Stimulated activated CD8-positive, alpha-beta memory T cell treated with anti-CD3 and anti-CD28 coated beads, Interleukin-4, amount 100 ng/mL, for 4 hours (primary cell): ENCODE results near the gene HM13.
A peak's percentile ranks its signal among the peaks of the same experiment; 100 is the strongest.
"Not testable (repeated sequence)": the region's sequence is repeated elsewhere in the genome, so short reads cannot be mapped to it uniquely, and the experiment has no call there.

ENCODE experiments used
- DNase-seq, 2 donors: peaks; one replicate each; pipeline ENCODE4 v3.0.0-alpha.2; 2020; ENCODE audit warnings: low read depth in 2 of 2, low spot score in 1 of 2

The HM13 gene

DNA sequence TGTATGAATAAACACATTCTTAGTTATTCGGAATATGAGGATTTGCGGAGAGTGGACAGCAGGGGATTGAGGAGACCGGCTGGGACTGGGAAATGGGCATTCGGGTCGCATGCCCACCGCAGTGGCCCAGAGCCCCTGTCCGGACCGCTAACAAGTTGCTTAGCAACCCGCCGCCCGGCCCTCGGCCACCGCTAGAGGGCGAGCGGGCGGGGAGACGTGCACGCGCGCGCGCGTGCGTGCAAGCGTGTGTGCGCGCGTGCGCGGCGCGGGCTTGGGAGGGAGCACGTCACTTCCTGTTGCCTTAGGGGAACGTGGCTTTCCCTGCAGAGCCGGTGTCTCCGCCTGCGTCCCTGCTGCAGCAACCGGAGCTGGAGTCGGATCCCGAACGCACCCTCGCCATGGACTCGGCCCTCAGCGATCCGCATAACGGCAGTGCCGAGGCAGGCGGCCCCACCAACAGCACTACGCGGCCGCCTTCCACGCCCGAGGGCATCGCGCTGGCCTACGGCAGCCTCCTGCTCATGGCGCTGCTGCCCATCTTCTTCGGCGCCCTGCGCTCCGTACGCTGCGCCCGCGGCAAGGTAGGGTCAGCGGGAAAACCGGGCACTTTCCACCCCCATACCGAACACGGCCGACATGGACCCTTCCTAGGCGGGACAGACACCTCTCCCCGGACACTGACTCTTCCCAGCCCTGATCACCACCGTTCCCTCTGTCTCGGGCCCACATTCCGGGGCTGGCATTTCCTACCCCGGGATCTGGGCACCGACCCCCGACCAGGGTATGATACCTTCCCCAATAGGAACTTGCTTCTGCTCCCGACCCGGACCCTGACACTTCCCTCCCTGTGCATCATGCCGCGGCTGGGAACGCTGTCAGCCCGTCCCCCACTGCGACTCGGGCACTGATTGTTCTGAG is at the start of gene HM13:
TSS of gene HM13 (plus strand) at position 289 of the 918 bp plus-strand sequence. CDS start at position 399, 110 bp downstream.
- peak; percentile 75 to 77 for DNase-seq

GRCh38 chr20:31470946-31471345 is 43.3 kb upstream of the HM13 start:
- not testable (repeated sequence) for DNase-seq

DNA sequence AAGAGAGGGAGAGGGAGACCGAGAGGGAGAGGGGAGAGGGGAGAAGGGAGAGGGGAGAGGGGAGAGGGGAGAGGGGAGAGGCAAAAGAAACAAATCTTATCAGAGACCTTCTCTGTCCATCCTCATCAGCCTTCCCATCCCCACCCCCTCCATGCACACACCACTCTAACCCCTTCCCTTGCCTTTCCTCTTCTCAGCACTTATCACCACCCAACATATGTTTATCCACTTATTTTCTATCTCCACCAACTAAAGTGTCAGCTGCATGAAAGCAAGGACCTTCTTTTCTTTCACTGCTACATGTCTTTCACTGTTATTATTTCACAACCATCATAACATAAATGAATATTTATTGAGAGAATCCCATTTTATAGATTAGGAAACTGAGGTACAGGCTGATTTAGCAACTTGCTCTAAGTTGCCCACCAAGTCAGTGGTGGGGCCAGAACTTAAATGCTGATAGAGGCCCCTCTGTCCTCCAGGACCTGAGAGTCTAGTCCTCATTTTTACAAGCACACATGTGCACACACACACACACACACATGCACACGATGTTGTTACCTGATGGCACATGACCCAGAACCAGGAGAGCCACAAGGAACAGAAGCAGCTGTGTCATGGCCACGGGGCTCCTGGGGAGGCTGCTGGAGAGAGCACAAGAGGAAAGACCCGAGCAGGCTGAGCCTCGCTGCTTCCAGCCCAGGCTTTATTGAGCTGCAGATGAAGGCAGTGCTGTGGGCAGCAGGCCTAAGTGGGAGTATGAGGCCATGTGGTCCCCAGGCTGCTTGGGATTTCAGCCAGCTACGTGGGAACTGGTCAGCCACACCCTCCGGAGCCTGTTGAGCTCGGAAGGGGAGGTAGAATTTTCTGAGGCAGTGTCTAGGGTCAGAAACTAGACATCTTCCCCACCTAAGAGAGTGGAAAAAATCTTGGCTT is 41.6 kb upstream of the HM13 start:
- DNase-seq, result no peak

DNA sequence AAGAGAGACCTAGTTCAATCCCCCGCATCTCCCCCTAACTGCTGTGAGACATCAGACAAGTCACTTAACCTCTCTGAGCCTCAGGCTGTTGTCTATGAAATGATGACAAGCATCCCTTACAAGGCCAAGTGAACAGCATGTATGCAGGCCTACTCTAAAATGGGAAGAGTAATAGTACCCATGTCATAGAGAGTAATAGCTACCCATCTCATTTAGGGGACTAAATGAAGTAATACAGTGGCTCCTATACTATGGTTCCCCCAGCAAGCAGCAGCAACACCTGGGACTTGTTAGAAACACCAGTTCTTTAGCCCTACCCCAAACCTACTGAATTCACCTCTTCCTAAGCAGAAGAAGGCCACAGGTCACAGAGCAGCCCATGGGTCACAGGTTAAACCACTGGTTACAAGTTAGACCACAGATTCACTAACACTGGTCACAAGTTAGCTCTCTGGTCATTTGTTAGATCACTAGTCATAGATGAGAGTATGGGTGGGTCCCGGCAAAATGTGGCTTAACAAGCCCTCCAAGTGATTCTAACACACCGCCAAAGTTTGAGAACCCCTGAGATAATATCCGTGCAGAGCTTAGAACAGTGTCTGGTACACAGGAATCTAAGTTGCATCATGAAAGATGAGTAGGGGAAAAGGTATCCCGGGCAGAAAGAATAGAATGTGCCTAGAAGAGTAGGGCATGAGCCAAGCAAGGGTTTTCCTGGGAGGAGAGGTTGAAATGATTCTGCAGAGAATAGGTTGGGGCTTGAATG is 40.7 kb upstream of the HM13 start:
- DNase-seq, result no peak

- no peak for DNase-seq
Measured at GRCh38 chr20:31474097-31474436, 40.2 kb upstream of the HM13 start.

DNA sequence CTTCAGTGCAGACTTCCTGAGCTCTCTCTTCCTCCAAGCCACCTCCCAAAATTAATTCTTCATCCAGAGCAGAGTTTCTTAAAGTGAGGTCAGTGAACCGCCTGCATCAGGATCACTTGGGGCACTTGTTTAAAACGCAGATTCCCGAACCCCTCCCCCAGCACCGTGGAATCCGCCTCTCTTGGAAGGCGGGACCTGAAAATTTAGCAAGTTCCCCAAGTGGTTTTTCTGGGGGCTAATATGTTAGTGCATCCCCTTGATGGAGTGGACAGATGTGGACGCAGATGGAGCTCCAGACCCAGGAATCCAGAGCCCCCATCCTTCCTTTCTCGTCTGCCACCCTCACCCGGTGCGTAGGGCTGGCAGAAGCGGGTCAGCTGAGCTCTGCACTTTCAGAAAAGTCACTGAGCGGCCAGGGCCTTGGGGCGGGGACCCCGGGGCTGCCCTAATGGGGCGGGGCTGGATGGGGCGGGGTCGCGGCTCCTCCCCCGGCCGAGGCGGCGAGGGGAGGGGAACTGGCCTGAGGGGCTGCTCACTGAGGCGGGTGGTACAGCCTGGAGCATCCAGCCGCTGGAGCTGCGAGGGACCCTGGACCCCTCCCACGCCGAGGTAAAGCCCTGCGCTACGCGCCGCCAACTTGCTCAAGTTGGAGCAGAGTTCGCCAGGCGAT is 39.3 kb upstream of the HM13 start, which contains the start of the genes DEFB124 and REM1:
TSS of gene DEFB124 (minus strand) at position 370 of the 670 bp plus-strand sequence. CDS start 2,114 bp downstream, outside the sequence.
TSS of gene REM1 (plus strand) at position 531 of the 670 bp plus-strand sequence. CDS start 1,158 bp downstream, outside the sequence.
- no peak for DNase-seq

GRCh38 chr20:31475472-31476293 is 38.6 kb upstream of the HM13 start:
- DNase-seq, result no peak

DNA sequence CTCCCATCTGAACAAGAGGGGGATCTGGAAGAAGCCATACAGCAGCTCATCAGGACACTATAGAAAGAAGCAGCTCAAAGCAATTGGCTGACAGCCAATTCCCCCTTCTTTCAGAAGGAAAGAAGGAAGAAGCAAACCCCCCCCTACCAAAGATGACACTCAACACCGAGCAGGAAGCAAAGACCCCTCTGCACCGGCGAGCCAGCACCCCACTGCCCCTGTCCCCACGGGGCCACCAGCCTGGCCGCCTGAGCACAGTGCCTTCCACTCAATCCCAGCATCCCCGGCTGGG is 38.0 kb upstream of the HM13 start:
- DNase-seq, result no peak

DNA sequence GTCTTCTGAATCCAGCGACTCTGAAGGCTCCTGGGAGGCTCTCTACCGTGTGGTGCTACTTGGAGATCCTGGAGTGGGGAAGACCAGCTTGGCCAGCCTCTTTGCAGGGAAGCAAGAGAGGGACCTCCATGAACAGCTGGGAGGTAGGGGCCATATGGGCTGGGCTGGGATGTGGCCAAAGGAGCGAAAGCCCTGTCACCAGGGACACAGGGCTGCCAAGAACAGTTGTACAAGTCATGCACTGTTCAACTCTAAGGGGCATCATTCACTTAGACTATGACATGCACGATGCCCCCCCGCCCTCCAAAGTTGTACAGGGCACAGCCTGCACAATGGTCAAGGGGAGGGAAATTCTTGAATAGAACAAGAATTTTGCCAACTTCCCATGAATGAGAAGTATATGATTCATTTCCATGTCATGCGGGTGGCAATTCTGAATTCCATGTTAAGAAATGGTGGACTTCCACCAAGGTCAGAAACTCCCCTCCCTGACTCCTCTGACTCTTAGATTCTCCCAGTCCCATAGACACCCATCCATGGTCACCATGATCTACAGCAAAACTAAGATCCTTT is 37.5 kb upstream of the HM13 start:
- DNase-seq, result no peak

- no peak for DNase-seq
Measured at GRCh38 chr20:31484001-31484400, 30.2 kb upstream of the HM13 start.

GRCh38 chr20:31485450-31486339 is 28.5 kb upstream of the HM13 start:
- DNase-seq, result no peak

GRCh38 chr20:31488115-31488514 is 26.1 kb upstream of the HM13 start:
- no peak for DNase-seq

- DNase-seq, result no peak
Measured at GRCh38 chr20:31489152-31489551, 25.1 kb upstream of the HM13 start.

DNA sequence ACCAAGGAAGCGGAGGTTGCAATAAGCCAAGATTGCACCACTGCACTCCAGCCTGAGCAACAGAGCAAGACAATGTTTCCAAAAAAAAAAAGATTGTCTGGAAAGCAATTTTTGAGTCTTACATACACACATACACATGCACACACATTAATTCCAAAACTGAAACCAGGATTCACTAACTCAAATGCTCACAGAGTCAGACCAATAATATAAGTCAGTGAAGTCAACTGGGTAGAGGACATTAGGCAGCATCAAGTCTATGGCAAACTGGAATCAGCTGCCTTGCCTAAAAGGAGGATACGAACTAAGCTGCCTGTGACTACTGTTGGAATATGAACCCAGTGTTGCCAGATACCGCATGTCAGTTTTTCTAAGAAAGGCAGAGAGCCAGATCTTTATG is 23.5 kb upstream of the HM13 start:
- no peak for DNase-seq

DNA sequence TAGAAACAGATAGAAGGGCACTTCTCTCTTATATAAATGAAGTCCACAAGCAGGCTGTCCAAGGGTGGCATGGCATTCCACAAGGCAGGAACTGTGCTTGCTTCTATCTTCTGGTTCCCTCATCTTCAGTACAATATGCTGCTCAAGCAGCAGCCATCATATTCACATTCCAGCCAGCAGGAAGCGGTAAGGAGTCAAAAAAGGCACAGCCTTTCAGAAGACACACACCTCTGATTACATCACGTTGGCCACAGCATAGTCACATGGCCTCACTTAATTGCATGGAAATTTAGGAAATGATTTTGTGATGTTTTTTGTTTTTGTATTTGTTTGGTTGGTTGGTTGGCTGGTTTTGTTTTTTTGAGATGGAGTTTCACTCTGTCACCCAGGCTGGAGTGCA is 20.1 kb upstream of the HM13 start:
- DNase-seq, result no peak

DNA sequence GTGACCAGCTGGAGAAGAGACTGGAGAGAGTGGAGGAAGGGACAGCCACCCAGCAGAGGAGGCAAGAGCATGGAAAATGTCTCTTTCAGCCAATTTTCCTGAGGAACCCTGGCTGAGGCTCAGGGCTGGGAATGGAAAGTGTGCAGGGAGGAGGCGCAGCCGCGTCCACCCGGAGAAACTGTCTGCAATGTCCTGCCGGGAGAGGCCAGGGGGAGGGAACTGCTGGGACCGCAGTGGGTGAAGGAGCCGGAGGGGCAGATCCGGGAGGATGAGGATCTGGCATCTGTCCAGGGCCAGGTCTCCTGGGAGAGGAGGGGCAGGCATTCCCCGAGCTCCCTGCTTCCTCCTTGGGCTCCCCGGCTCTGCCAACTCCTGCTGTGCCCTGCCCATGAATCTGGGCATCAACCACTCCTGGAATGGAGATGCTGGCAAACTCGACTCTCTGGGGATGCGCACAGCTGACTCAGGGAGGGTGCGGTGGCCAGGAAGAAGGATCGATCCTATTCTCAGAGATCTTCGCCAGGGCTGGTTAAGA is 17.4 kb upstream of the HM13 start:
- DNase-seq, result no peak

GRCh38 chr20:31497838-31498540 is 16.3 kb upstream of the HM13 start:
- no peak for DNase-seq
